ENCODE measurements around the gene POPDC2. TPM values are rescaled to one million over a fixed set of nuclear protein-coding genes. Genes with fewer than 3 reads are reported as not detected.

Gene POPDC2
- total and polyA plus RNA-seq, 10 of the 15 experiments (the other 5 are each of a cell fraction or from before 2014, with no cell fraction given): 1.8 to 12.7 (median 3.5) TPM

DNA sequence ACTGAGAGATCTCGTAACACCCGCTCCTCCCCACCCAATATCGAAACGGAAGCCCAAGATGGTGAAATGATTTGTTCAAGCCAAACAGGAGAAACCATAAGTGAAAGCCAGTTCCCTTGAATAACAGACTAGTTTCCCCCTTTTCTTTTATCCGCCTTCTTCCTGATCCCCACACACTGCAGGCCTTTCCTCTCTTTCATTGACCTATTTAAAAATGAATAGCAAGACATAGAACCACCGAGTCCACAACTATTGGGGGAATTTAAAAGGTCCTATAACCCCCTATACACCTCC, 17.2 kb upstream of the POPDC2 start:
- in situ Hi-C loops (cut with MboI) (loop anchor here (5.0 to 25.0 kb wide), 2 partner anchors 80 to 390 kb away; partner anchors contain the start of genes ARHGAP31 and PLA1A), intact Hi-C loops (cut with micrococcal nuclease; ENCODE audit: unreplicated experiment) (loop anchor here (1.0 to 2.0 kb wide), 5 partner anchors 38 to 214 kb away; partner anchors contain the start of genes CD80 and TMEM39A)
- H3K9me3 ChIP-seq (replicated peaks; ENCODE audit: control insufficient read depth, insufficient read depth, low read length): no peaks in the 10 kb centered on the region
- ATAC-seq (no peak; the same call in 2 of the 3 replicates), DNase-seq (ENCODE audit: low read depth, low spot score) (no peak), FAIRE-seq (no peak)
- peaks cover 6% of the 10 kb centered on the region for H3K4me1 ChIP-seq (ENCODE audit: control insufficient read depth, insufficient read depth, low read length)
- peak overlapping the region; percentile 86 for H2AFZ ChIP-seq (ENCODE audit: control insufficient read depth, low read depth, low read length)
- peaks cover 3 to 4% of the 10 kb centered on the region in 2 experiments; a peak in 3 of 4 replicates for H3K36me3 ChIP-seq (ENCODE audit: control insufficient read depth in 2 of 2, insufficient read depth in 2 of 2, low read length in 1 of 2)
- H3K4me2 ChIP-seq (ENCODE audit: control insufficient read depth, insufficient read depth): peak overlapping the region; percentile 93
- ChIA-PET SMC1A (ENCODE audit: uncharacterized antibody, unreplicated experiment) (interaction anchor here (1.4 to 14.0 kb wide), 7 partner anchors 11 to 121 kb away, joined by 3 to 329 read pairs (median 20); partner anchors contain the start of gene CD80), RAD21 (ENCODE audit: unreplicated experiment) (interaction anchor here (1.0 to 7.7 kb wide), 8 partner anchors 14 to 383 kb away, joined by 3 to 158 read pairs (median 10); partner anchors contain the start of genes ARHGAP31 and PLA1A), POLR2A (interaction anchor here (0.6 to 8.3 kb wide), 12 partner anchors 9 to 316 kb away, joined by 3 to 104 read pairs (median 4); partner anchors contain the start of gene ADPRH), CTCF (interaction anchor here (0.8 to 12.2 kb wide), 7 partner anchors 11 to 794 kb away, joined by 3 to 296 read pairs (median 12); no protein-coding TSS in a partner anchor)
- H3K27me3 ChIP-seq (replicated peaks in 1 of 2; ENCODE audit: control insufficient read depth in 2 of 2, insufficient read depth in 2 of 2, low read length in 1 of 2): no peaks in the 10 kb centered on the region
- peak overlapping the region; percentile 95 for H3K27ac ChIP-seq (ENCODE audit: control insufficient read depth, insufficient read depth)
- peak overlapping the region; percentile 56; the same call in 1 of the 2 replicates for H3K4me3 ChIP-seq
- H3K79me2 ChIP-seq (ENCODE audit: control insufficient read depth, insufficient read depth, low read length): peaks cover 44% of the 10 kb centered on the region
- no peaks in the 10 kb centered on the region for H4K20me1 ChIP-seq (ENCODE audit: control insufficient read depth, insufficient read depth)
- peak overlapping the region; percentile 92 for H3K9ac ChIP-seq (ENCODE audit: control insufficient read depth, insufficient read depth, low read length)
- BruUV-seq (replicated peaks): TSS peak; percentile 99
- 3% methylated on average over 6 of the region's 6 CpGs for WGBS (ENCODE audit: insufficient coverage, insufficient replicate concordance, low lambda C conversion rate, missing lambda C conversion rate)
- TF ChIP-seq BCL11A (IDR thresholded peaks at IDR 0.05; ENCODE audit: low read depth, low read length) (no peak), POLR2AphosphoS2 (IDR thresholded peaks at IDR 0.05; ENCODE audit: low read depth, low read length) (peak; percentile 69; the same call in 1 of the 2 replicates), TBL1XR1 (IDR thresholded peaks at IDR 0.05; ENCODE audit: low read depth, low read length) (0 out of 2 replicates have a peak, but pooled peaks have one; percentile 10), YY1 (IDR thresholded peaks at IDR 0.05; ENCODE audit: low read depth, low read length) (0 out of 2 replicates have a peak, but pooled peaks have one; percentile 55), ZBED1 (IDR thresholded peaks at IDR 0.05; ENCODE audit: borderline replicate concordance) (0 out of 2 replicates have a peak, but pooled peaks have one; percentile 72), HDGF (IDR thresholded peaks at IDR 0.05) (no peak), ESRRA (IDR thresholded peaks at IDR 0.05; ENCODE audit: low read length) (no peak), JUNB (IDR thresholded peaks at IDR 0.05) (peak; percentile 51; the same call in 1 of the 2 replicates), NR2F1 (conservative IDR thresholded peaks at IDR 0.05) (no peak), POLR2AphosphoS5 (IDR thresholded peaks at IDR 0.05; ENCODE audit: low read length) (peak; percentile 87; the same call in 1 of the 2 replicates), IKZF1 (conservative IDR thresholded peaks at IDR 0.05) (no peak), FOXM1 (IDR thresholded peaks at IDR 0.05; ENCODE audit: low read depth, low read length) (peak; percentile 46; the same call in 1 of the 2 replicates), KDM1A (IDR thresholded peaks at IDR 0.05; ENCODE audit: borderline replicate concordance) (no peak), SP1 (IDR thresholded peaks at IDR 0.05; ENCODE audit: low read depth, low read length) (peak; percentile 26), EGR1 (IDR thresholded peaks at IDR 0.05; ENCODE audit: borderline replicate concordance in 1 of 2, low read depth in 2 of 2, low read length in 2 of 2) (no peak), SIN3A (IDR thresholded peaks at IDR 0.05; ENCODE audit: low read depth, low read length) (peak; percentile 3; the same call in 1 of the 2 replicates), ATF7 (IDR thresholded peaks at IDR 0.05; ENCODE audit: low read depth) (peak; percentile 51), ZNF274 (IDR thresholded peaks at IDR 0.05; ENCODE audit: insufficient read depth, insufficient read length) (no peak), STAT3 (IDR thresholded peaks at IDR 0.05; ENCODE audit: low read depth, low read length) (no peak), CREB1 (IDR thresholded peaks at IDR 0.05; ENCODE audit: low read depth) (peak; percentile 40; the same call in 1 of the 2 replicates)
- TF ChIP-seq, protein P1, sequence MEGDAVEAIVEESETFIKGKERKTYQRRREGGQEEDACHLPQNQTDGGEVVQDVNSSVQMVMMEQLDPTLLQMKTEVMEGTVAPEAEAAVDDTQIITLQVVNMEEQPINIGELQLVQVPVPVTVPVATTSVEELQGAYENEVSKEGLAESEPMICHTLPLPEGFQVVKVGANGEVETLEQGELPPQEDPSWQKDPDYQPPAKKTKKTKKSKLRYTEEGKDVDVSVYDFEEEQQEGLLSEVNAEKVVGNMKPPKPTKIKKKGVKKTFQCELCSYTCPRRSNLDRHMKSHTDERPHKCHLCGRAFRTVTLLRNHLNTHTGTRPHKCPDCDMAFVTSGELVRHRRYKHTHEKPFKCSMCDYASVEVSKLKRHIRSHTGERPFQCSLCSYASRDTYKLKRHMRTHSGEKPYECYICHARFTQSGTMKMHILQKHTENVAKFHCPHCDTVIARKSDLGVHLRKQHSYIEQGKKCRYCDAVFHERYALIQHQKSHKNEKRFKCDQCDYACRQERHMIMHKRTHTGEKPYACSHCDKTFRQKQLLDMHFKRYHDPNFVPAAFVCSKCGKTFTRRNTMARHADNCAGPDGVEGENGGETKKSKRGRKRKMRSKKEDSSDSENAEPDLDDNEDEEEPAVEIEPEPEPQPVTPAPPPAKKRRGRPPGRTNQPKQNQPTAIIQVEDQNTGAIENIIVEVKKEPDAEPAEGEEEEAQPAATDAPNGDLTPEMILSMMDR (IDR thresholded peaks at IDR 0.05 in 2 of 3, conservative IDR thresholded peaks at IDR 0.05 in 1 of 3; ENCODE audit: control insufficient read depth in 2 of 3, extremely low read depth in 1 of 3, insufficient read depth in 1 of 3, low read depth in 3 of 3, low read length in 3 of 3): no peak
- TF ChIP-seq, protein P2, sequence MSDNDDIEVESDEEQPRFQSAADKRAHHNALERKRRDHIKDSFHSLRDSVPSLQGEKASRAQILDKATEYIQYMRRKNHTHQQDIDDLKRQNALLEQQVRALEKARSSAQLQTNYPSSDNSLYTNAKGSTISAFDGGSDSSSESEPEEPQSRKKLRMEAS (IDR thresholded peaks at IDR 0.05; ENCODE audit: low read depth, low read length): no peak
- TF ChIP-seq, protein P3, sequence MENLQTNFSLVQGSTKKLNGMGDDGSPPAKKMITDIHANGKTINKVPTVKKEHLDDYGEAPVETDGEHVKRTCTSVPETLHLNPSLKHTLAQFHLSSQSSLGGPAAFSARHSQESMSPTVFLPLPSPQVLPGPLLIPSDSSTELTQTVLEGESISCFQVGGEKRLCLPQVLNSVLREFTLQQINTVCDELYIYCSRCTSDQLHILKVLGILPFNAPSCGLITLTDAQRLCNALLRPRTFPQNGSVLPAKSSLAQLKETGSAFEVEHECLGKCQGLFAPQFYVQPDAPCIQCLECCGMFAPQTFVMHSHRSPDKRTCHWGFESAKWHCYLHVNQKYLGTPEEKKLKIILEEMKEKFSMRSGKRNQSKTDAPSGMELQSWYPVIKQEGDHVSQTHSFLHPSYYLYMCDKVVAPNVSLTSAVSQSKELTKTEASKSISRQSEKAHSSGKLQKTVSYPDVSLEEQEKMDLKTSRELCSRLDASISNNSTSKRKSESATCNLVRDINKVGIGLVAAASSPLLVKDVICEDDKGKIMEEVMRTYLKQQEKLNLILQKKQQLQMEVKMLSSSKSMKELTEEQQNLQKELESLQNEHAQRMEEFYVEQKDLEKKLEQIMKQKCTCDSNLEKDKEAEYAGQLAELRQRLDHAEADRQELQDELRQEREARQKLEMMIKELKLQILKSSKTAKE (IDR thresholded peaks at IDR 0.05; ENCODE audit: low read depth, poor library complexity, severe bottlenecking): peak; percentile 59
